Suprapubic skin (tissue), 4 donors: Measurements from ENCODE around the gene BBS10. TPM values are rescaled to one million over a fixed set of nuclear protein-coding genes. Genes with fewer than 3 reads are reported as not detected.
A peak's percentile ranks its signal among the peaks of the same experiment; 100 is the strongest.
"Not testable (repeated sequence)": the region's sequence is repeated elsewhere in the genome, so short reads cannot be mapped to it uniquely, and the experiment has no call there.

ENCODE experiments used
- DNase-seq, 2 donors: peaks; one replicate each; pipeline ENCODE4 v3.0.0-alpha.2; 2019; ENCODE audit warnings: low spot score in 2 of 2
- H3K27ac ChIP-seq: fragments of 200-600 bp; sonication (generic); one replicate; pipeline ENCODE4 v1.5.1; 2019
- H3K27me3 ChIP-seq: fragments of 200-600 bp; sonication (generic); one replicate; pipeline ENCODE4 v1.5.1; 2019
- H3K36me3 ChIP-seq: fragments of 200-600 bp; sonication (generic); one replicate; pipeline ENCODE4 v1.5.1; 2019
- H3K4me1 ChIP-seq: fragments of 200-600 bp; sonication (generic); one replicate; pipeline ENCODE4 v1.5.1; 2019
- H3K4me3 ChIP-seq: fragments of 200-600 bp; sonication (generic); one replicate; pipeline ENCODE4 v1.5.1; 2019; ENCODE audit warnings: mild to moderate bottlenecking
- H3K9me3 ChIP-seq: fragments of 200-600 bp; sonication (generic); one replicate; pipeline ENCODE4 v1.5.1; 2019
- EP300 ChIP-seq: sonication (generic); formaldehyde crosslinking; IDR thresholded peaks from one replicate; pipeline ENCODE4 v1.6.1; 2017; ENCODE audit warnings: antibody characterized with exemption
- POLR2A ChIP-seq, 2 donors: fragments of 450-650 bp; IDR thresholded peaks; one replicate each; pipeline ENCODE4 v1.6.1; 2017; ENCODE audit warnings: antibody characterized with exemption in 2 of 2, mild to moderate bottlenecking in 2 of 2, moderate library complexity in 2 of 2
- POLR2AphosphoS5 ChIP-seq, 3 donors: sonication (generic); formaldehyde crosslinking; IDR thresholded peaks; one replicate each; pipeline ENCODE4 v1.6.1; 2017; ENCODE audit warnings: antibody characterized with exemption in 3 of 3
- WGBS: methylation state at CpG from one replicate; pipeline ENCODE4 v1.1.5; 2018; 5-methylcytosine and 5-hydroxymethylcytosine counted together
- total RNA-seq, 4 donors: library from RNA; depleted of rRNA; stranded (reverse); fragments of >200 nt; gene quantifications; one replicate each; pipeline ENCODE4 v1.1.0, GENCODE V29; 2016
- TF ChIP-seq, protein P1 (sequence below), 2 donors: fragments of 200-600 bp in 1 of 2; fragments of 450-650 bp in 1 of 2; sonication (generic) in 1 of 2; IDR thresholded peaks; one replicate each; pipeline ENCODE4 v1.5.1; 2016 to 2019; ENCODE audit warnings: antibody characterized with exemption in 2 of 2, mild to moderate bottlenecking in 1 of 2, moderate library complexity in 1 of 2

Gene BBS10
- total RNA-seq = 10 to 100 TPM in 2 of 4 donors, 1 to 10 TPM in 2; 7.6 to 11.7 (median 9.6) TPM

DNA sequence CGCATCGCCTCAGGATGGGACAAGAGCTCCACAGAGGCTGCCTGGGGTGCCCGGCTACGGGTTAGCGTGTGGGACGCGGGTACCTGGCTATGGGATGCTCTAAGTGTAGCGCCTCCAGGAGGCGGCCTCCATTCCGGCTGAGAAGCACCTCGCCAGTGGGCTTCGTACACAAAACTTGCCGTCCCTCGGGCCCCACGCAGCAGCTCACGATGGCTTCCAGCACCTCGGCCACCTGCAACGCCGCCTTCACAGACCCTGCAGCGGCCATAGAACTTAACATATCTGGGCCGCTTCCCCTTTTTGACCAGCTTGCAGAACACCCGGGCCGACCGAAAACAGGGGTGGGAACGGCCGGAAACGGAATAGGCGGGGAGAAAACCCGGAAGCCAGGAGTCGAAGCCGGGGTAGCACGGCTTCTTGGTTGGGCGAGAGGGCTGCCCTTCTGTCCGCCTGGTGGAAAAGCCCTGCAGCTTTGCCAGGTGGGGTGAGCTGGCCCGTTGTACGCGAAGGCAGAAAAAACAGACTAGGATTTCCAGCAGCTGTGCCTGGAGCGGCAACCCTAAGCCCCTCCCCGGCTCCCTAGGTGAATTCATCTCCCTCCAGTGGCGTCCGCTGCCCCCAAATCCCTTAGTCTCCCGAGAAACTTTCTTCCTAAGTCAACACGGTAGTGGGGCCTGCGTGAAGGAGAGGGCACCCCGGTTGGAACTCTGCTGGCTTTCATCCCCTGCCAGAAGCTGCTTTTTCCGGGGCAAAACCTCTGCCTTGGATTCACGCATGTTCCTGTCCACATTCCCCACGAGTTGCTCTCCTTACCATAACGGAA, at the start of gene BBS10:
Gene BBS10, minus strand, starts transcription at position 337 of the 823 bp plus-strand sequence. Its CDS starts 57 bp downstream, at position 280.
- no peaks in the 10 kb centered on the region for H3K27me3 ChIP-seq
- H3K27ac ChIP-seq = peak within 1 kb of the TSS; percentile 89
- TF ChIP-seq POLR2AphosphoS5 (IDR thresholded peaks at IDR 0.05) (peak in 2 of 3 donors; percentile 46 to 49), EP300 (no peak), POLR2A (IDR thresholded peaks at IDR 0.05) (peak in 1 of 2 donors; percentile 30)
- TF ChIP-seq, protein P1, sequence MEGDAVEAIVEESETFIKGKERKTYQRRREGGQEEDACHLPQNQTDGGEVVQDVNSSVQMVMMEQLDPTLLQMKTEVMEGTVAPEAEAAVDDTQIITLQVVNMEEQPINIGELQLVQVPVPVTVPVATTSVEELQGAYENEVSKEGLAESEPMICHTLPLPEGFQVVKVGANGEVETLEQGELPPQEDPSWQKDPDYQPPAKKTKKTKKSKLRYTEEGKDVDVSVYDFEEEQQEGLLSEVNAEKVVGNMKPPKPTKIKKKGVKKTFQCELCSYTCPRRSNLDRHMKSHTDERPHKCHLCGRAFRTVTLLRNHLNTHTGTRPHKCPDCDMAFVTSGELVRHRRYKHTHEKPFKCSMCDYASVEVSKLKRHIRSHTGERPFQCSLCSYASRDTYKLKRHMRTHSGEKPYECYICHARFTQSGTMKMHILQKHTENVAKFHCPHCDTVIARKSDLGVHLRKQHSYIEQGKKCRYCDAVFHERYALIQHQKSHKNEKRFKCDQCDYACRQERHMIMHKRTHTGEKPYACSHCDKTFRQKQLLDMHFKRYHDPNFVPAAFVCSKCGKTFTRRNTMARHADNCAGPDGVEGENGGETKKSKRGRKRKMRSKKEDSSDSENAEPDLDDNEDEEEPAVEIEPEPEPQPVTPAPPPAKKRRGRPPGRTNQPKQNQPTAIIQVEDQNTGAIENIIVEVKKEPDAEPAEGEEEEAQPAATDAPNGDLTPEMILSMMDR (IDR thresholded peaks at IDR 0.05) = peak; percentile 21 to 44
- 2% methylated on average over 42 of the region's 49 CpGs for WGBS
- DNase-seq = peak; percentile 93 to 94
- H3K9me3 ChIP-seq = no peaks in the 10 kb centered on the region
- H3K36me3 ChIP-seq = no peaks in the 10 kb centered on the region
- peak within 1 kb of the TSS; percentile 85 for H3K4me3 ChIP-seq
- peaks cover 31% of the 10 kb centered on the region for H3K4me1 ChIP-seq

DNA sequence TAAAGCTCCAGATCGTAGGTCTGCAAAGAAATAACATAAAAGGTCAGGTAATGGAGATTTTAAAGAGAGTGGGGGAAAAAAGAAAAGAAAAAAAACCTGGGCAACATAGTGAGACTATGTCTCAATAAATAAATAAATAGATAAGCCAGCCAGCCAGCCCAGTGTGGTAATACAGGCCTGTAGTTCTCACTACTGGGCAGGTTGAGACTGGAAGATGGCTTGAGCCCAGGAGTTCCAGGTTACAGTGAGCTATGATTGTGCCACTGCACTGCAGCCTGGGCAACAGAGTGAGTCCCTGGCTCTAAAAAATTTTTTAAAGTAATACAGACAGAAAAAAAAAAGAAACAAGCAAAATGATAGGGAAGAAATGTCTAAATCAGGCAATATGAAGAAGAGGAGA, 43.2 kb upstream of the BBS10 start:
- peaks cover 33% of the 10 kb centered on the region for H3K36me3 ChIP-seq
- no peaks in the 10 kb centered on the region for H3K9me3 ChIP-seq
- peaks cover 17% of the 10 kb centered on the region for H3K4me1 ChIP-seq
- H3K27me3 ChIP-seq = no peaks in the 10 kb centered on the region
- no peak overlapping the region for H3K27ac ChIP-seq
- TF ChIP-seq EP300 (no peak), POLR2AphosphoS5 (IDR thresholded peaks at IDR 0.05) (no peak), POLR2A (IDR thresholded peaks at IDR 0.05) (no peak)
- TF ChIP-seq, protein P1 (IDR thresholded peaks at IDR 0.05) = no peak
- WGBS = 84% methylated on average over 1 of the region's 1 CpG
- no peak for DNase-seq
- H3K4me3 ChIP-seq = no peak overlapping the region

DNA sequence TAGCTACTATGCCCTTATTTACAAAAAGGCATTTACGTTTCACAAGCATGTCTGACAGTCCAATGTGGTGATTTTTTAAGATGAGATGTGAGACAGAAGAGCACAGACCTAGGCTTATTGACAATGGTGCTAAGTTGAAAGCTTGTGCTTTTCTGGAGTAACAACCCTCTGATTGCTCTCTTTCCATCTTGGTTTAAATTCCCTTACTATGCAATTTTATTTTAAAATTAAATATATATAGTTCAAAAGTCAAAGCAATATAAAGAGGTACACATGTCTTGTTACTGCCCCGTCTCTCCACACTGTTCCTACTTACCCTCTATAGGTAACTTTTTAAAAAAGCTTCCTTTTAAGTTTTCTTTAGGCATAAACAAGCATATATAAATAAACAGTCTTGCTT, 39.4 kb upstream of the BBS10 start:
- H3K27me3 ChIP-seq = no peaks in the 10 kb centered on the region
- H3K36me3 ChIP-seq = peaks cover 38% of the 10 kb centered on the region
- TF ChIP-seq POLR2AphosphoS5 (IDR thresholded peaks at IDR 0.05) (no peak), POLR2A (IDR thresholded peaks at IDR 0.05) (no peak), EP300 (no peak)
- TF ChIP-seq, protein P1 (IDR thresholded peaks at IDR 0.05) = no peak
- WGBS = 93% methylated on average over 2 of the region's 2 CpGs
- H3K27ac ChIP-seq = no peak overlapping the region
- H3K4me3 ChIP-seq = no peak overlapping the region
- no peaks in the 10 kb centered on the region for H3K9me3 ChIP-seq
- no peak for DNase-seq
- peaks cover 17% of the 10 kb centered on the region for H3K4me1 ChIP-seq

DNA sequence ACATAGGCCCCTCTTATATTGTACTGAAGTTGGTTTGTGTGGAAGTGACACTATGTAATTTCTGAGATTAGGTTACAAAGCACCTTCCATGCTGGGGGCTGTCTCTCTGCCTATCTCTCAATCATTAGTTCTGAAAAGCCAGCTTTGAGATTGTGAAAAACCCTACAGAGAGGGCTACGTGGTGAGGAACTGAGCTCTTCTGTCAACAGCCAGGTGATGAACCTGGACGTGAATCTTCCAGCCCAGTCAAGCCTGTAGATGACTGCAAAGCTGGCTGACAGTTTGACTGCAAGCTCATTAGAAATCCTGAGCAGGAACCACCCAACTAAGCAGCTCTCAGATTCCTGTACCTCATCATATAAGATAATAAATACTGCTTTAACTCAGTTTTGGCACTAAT, 36.3 kb upstream of the BBS10 start:
- Histone ChIP-seq H3K27ac (no peak overlapping the region), H3K27me3 (no peaks in the 10 kb centered on the region), H3K36me3 (peaks cover 37% of the 10 kb centered on the region), H3K4me3 (no peak overlapping the region), H3K4me1 (peaks cover 3% of the 10 kb centered on the region), H3K9me3 (no peaks in the 10 kb centered on the region)
- TF ChIP-seq POLR2AphosphoS5 (IDR thresholded peaks at IDR 0.05) = no peak
- no peak for DNase-seq
- WGBS = 48% methylated on average over 2 of the region's 2 CpGs

DNA sequence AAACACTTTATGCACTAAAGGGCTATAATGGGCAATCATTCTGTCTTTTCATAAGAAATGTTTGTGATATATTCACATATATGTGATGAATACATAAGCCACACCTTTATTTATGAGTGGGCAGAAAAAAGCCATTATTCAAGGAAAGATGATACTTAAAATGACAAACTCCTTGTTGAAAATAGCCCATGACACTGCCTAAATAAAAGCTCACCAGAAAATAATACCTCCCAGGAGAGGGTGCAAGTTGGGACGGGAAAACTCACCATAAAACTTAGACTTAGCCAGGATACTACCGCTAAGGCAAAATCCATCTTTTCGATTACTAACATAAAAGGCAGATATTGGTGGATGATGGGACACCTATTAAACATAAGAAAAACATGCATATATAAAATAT, 35.8 kb upstream of the BBS10 start:
- H3K27ac ChIP-seq = no peak overlapping the region
- no peaks in the 10 kb centered on the region for H3K4me1 ChIP-seq
- no peak for TF ChIP-seq EP300
- H3K27me3 ChIP-seq = no peaks in the 10 kb centered on the region
- no peaks in the 10 kb centered on the region for H3K9me3 ChIP-seq
- H3K36me3 ChIP-seq = peaks cover 37% of the 10 kb centered on the region
- no peak for DNase-seq
- no peak overlapping the region for H3K4me3 ChIP-seq
- WGBS = 98% methylated on average over 3 of the region's 3 CpGs

DNA sequence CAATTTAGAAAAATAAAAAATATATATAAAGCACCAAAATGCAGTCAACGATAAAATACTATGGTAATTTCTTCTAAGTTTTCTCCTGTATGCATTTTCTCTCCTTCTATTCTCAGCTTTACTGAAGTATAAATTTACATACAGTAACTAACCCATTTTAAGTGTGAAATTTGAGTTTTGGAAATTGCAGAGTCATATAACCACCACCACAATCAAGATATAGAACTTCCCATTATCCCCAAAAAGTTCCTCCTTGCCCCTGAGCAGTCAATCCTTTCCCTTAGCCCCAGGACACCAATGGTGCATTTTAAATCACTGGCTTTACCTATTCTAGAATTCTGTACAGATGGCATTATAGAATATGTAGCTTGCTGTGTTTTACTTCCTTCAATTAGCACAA, 31.0 kb upstream of the BBS10 start:
- Histone ChIP-seq H3K9me3 (no peaks in the 10 kb centered on the region), H3K27me3 (no peaks in the 10 kb centered on the region), H3K4me3 (no peak overlapping the region), H3K36me3 (peaks cover 59% of the 10 kb centered on the region), H3K27ac (no peak overlapping the region), H3K4me1 (no peaks in the 10 kb centered on the region)
- 96% methylated on average over 1 of the region's 1 CpG for WGBS
- TF ChIP-seq, protein P1 (IDR thresholded peaks at IDR 0.05) = no peak
- TF ChIP-seq EP300 (no peak), POLR2A (IDR thresholded peaks at IDR 0.05) (no peak)
- no peak for DNase-seq

DNA sequence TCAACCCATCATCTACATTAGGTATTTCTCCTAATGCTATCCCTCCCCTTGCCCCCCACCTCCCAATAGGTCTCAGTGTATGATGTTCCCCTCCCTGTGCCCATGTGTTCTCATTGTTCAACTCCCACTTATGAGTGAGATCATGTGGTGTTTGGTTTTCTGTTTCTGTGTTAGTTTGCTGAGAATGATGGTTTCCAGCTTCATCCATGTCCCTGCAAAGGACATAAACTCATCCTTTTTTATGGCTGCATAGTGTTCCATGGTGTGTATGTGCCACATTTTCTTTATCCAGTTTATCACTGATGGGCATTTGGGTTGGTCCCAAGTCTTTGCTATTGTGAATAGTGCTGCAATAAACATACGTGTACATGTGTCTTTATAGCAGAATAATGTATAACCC, 28.7 kb upstream of the BBS10 start:
- not testable (repeated sequence) for H3K4me3 ChIP-seq, H3K27me3 ChIP-seq, H3K4me1 ChIP-seq, H3K27ac ChIP-seq, H3K9me3 ChIP-seq, DNase-seq
- peaks cover 66% of the 10 kb centered on the region for H3K36me3 ChIP-seq
- 91% methylated on average over 1 of the region's 1 CpG for WGBS
